Umbilical cord (tissue), 2 donors: Measurements from ENCODE around the gene MCM9. TPM values are rescaled to one million over a fixed set of nuclear protein-coding genes. Genes with fewer than 3 reads are reported as not detected.

ENCODE experiments used
- DNase-seq: peaks from one replicate; pipeline ENCODE4 v3.0.0-alpha.2; 2015; ENCODE audit warnings: low spot score
- total RNA-seq: library from RNA; depleted of rRNA; stranded (reverse); fragments of >200 nt; gene quantifications from one replicate; pipeline ENCODE4 v1.2.3, GENCODE V29; 2014; ENCODE audit warnings: low replicate concordance; ENCODE audit not compliant: insufficient read depth

MCM9 gene
- total RNA-seq, 1 donor from 2014 or later = 21.4 TPM

GRCh38 chr6:118865100-118865391 is 69.9 kb downstream of the MCM9 start:
- DNase-seq = no peak

GRCh38 chr6:118864341-118865099 is 70.4 kb downstream of the MCM9 start:
- DNase-seq = no peak

- no peak for DNase-seq
Observed at GRCh38 chr6:118862443-118862842, 72.5 kb downstream of the MCM9 start.

- no peak for DNase-seq
Observed at GRCh38 chr6:118860880-118861279, 74.1 kb downstream of the MCM9 start.

GRCh38 chr6:118860363-118860762 is 74.6 kb downstream of the MCM9 start:
- DNase-seq = no peak

GRCh38 chr6:118859517-118860064 is 75.4 kb downstream of the MCM9 start:
- no peak for DNase-seq

GRCh38 chr6:118856301-118856700 is 78.7 kb downstream of the MCM9 start:
- no peak for DNase-seq

- DNase-seq = no peak
Observed at GRCh38 chr6:118853408-118853807, 81.6 kb downstream of the MCM9 start.

GRCh38 chr6:118844915-118845314 is 90.0 kb downstream of the MCM9 start:
- DNase-seq = no peak

- no peak for DNase-seq
Observed at GRCh38 chr6:118843685-118844390, 91.1 kb downstream of the MCM9 start.

GRCh38 chr6:118830691-118831090 is 104.3 kb downstream of the MCM9 start:
- DNase-seq = no peak

GRCh38 chr6:118829817-118830478 is 105.0 kb downstream of the MCM9 start:
- no peak for DNase-seq

GRCh38 chr6:118826096-118826495 is 108.9 kb downstream of the MCM9 start:
- no peak for DNase-seq

GRCh38 chr6:118825661-118826060 is 109.3 kb downstream of the MCM9 start:
- no peak for DNase-seq

- DNase-seq = no peak
Observed at GRCh38 chr6:118815495-118815894, 119.5 kb downstream of the MCM9 start.

GRCh38 chr6:118813775-118814174 is 121.2 kb downstream of the MCM9 start:
- no peak for DNase-seq

- DNase-seq = no peak
Observed at GRCh38 chr6:118812970-118813369, 122.0 kb downstream of the MCM9 start.

- no peak for DNase-seq
Observed at GRCh38 chr6:118810420-118811027, 124.4 kb downstream of the MCM9 start.

GRCh38 chr6:118808793-118809638 is 125.9 kb downstream of the MCM9 start:
- DNase-seq = no peak

- DNase-seq = no peak
Observed at GRCh38 chr6:118804091-118804490, 130.9 kb downstream of the MCM9 start.

GRCh38 chr6:118801257-118801656 is 133.7 kb downstream of the MCM9 start:
- DNase-seq = no peak
